PC-9 (cell line): ENCODE results near the gene POTEF. TPM values are rescaled to one million over a fixed set of nuclear protein-coding genes. Genes with fewer than 3 reads are reported as not detected.
"Not testable (repeated sequence)": the region's sequence is repeated elsewhere in the genome, so short reads cannot be mapped to it uniquely, and the experiment has no call there.

Experiments used
- BruUV-seq: library from RNA; stranded (reverse); fragments of 400-500 nt; replicated peaks from 2 replicates; lab custom pipeline; 2021; lab: Mats Ljungman, UMichigan
- CTCF ChIA-PET: fragments of 300-600 bp; sonication (Branson Sonifier 250); formaldehyde crosslinking; loops from one replicate; lab custom pipeline; 2022; ENCODE audit warnings: antibody characterized with exemption; lab: Charles Lee
- POLR2A ChIA-PET: fragments of 300-600 bp; sonication (Branson Sonifier 250); formaldehyde crosslinking; loops from one replicate; lab custom pipeline; 2022; ENCODE audit warnings: antibody characterized with exemption; ENCODE audit not compliant: unreplicated experiment; lab: Charles Lee
- DNase-seq, 2 experiments: peaks; one replicate each; pipeline versions ENCODE4 v3.0.0 to v3.0.0-alpha.2; 2015 to 2022; ENCODE audit warnings: mixed read lengths in 1 of 2
- H2AFZ ChIP-seq: fragments of 200-600 bp; sonication (generic); 2 replicates; pipeline ENCODE4 v1.8.1; 2017; ENCODE audit warnings: antibody characterized with exemption
- H3F3A ChIP-seq: fragments of 200-600 bp; sonication (generic); 2 replicates; pipeline ENCODE4 v1.8.1; 2017; ENCODE audit warnings: antibody characterized with exemption, mild to moderate bottlenecking, low read depth; ENCODE audit not compliant: insufficient read depth
- H3K27ac ChIP-seq: fragments of 200-600 bp; sonication (generic); 2 replicates; pipeline ENCODE4 v1.6.1; 2016; ENCODE audit warnings: mixed run types
- H3K27me3 ChIP-seq: fragments of 200-600 bp; sonication (generic); 2 replicates; pipeline ENCODE4 v1.6.1; 2016; ENCODE audit warnings: low read depth, mixed run types; ENCODE audit not compliant: insufficient read depth
- H3K36me3 ChIP-seq: fragments of 200-600 bp; sonication (generic); 2 replicates; pipeline ENCODE4 v1.6.1; 2016; ENCODE audit warnings: low read depth, mixed run types
- H3K4me1 ChIP-seq: fragments of 200-600 bp; sonication (generic); replicated peaks from 2 replicates; pipeline ENCODE4 v1.6.1; 2016; ENCODE audit warnings: mixed run types; ENCODE audit not compliant: insufficient read depth
- H3K4me2 ChIP-seq: fragments of 200-600 bp; sonication (generic); 2 replicates; pipeline ENCODE4 v1.6.1; 2017; ENCODE audit warnings: mixed run types
- H3K4me3 ChIP-seq: fragments of 200-600 bp; sonication (generic); 2 replicates; pipeline ENCODE4 v1.6.1; 2016; ENCODE audit warnings: mixed run types
- H3K79me2 ChIP-seq: fragments of 200-600 bp; sonication (generic); 2 replicates; pipeline ENCODE4 v1.6.1; 2017; ENCODE audit warnings: low read depth, mixed run types
- H3K9me2 ChIP-seq: fragments of 200-600 bp; sonication (generic); 2 replicates; pipeline ENCODE4 v1.8.1; 2017; ENCODE audit warnings: mild to moderate bottlenecking; ENCODE audit not compliant: insufficient read depth
- H3K9me3 ChIP-seq: fragments of 200-600 bp; sonication (generic); 2 replicates; pipeline ENCODE4 v1.8.1; 2016; ENCODE audit warnings: low read depth; ENCODE audit not compliant: insufficient read depth
- H4K20me1 ChIP-seq: fragments of 200-600 bp; sonication (generic); 2 replicates; pipeline ENCODE4 v1.8.1; 2017; ENCODE audit not compliant: insufficient read depth
- EZH2 ChIP-seq: fragments of 200-600 bp; sonication (generic); IDR thresholded peaks from 2 replicates; pipeline ENCODE4 v1.8.0; 2017; ENCODE audit warnings: antibody characterized with exemption, low read depth
- intact Hi-C: fragments of 100-400 bp; cut with micrococcal nuclease; formaldehyde crosslinking; loops from one replicate; pipeline ENCODE4 v1.10.0; 2022; ENCODE audit not compliant: unreplicated experiment
- total RNA-seq: library from RNA; stranded (reverse); gene quantifications from 2 replicates; pipeline ENCODE4 v1.2.3, GENCODE V29; 2021
- TF ChIP-seq, protein P1 (sequence below): fragments of 200-600 bp; sonication (generic); conservative IDR thresholded peaks from 2 replicates; pipeline ENCODE4 v1.6.1; 2017; ENCODE audit warnings: mixed run types, antibody characterized with exemption, mild to moderate bottlenecking, moderate library complexity

Gene POTEF
- total RNA-seq, 1 experiment from 2014 or later: not detected

GRCh38 chr2:130160131-130160530 lies 31.1 kb upstream of the POTEF start:
- H3K4me3 ChIP-seq: no peak overlapping the region
- no TSS peak for BruUV-seq
- no peaks in the 10 kb centered on the region for H3K9me3 ChIP-seq
- no peaks in the 10 kb centered on the region for H3K79me2 ChIP-seq
- H3K9me2 ChIP-seq: no peaks in the 10 kb centered on the region
- H3K27me3 ChIP-seq: no peaks in the 10 kb centered on the region
- intact Hi-C loops: no loop called here
- no peaks in the 10 kb centered on the region for H3K4me1 ChIP-seq
- no peaks in the 10 kb centered on the region for H3F3A ChIP-seq
- ChIA-PET POLR2A (no interaction called here), CTCF (no interaction called here)
- H3K27ac ChIP-seq: no peak overlapping the region
- no peaks in the 10 kb centered on the region for H4K20me1 ChIP-seq
- H2AFZ ChIP-seq: no peak overlapping the region
- no peaks in the 10 kb centered on the region for H3K36me3 ChIP-seq
- no peak overlapping the region for H3K4me2 ChIP-seq
- TF ChIP-seq EZH2: no peak
- TF ChIP-seq, protein P1, sequence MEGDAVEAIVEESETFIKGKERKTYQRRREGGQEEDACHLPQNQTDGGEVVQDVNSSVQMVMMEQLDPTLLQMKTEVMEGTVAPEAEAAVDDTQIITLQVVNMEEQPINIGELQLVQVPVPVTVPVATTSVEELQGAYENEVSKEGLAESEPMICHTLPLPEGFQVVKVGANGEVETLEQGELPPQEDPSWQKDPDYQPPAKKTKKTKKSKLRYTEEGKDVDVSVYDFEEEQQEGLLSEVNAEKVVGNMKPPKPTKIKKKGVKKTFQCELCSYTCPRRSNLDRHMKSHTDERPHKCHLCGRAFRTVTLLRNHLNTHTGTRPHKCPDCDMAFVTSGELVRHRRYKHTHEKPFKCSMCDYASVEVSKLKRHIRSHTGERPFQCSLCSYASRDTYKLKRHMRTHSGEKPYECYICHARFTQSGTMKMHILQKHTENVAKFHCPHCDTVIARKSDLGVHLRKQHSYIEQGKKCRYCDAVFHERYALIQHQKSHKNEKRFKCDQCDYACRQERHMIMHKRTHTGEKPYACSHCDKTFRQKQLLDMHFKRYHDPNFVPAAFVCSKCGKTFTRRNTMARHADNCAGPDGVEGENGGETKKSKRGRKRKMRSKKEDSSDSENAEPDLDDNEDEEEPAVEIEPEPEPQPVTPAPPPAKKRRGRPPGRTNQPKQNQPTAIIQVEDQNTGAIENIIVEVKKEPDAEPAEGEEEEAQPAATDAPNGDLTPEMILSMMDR: no peak
- no peak for DNase-seq

GRCh38 chr2:130159376-130159775 lies 30.4 kb upstream of the POTEF start:
- POLR2A ChIA-PET, H3F3A ChIP-seq, H4K20me1 ChIP-seq, H3K4me2 ChIP-seq, H3K4me1 ChIP-seq, H3K9me2 ChIP-seq, H3K4me3 ChIP-seq, BruUV-seq, intact Hi-C loops, H2AFZ ChIP-seq, H3K79me2 ChIP-seq, H3K9me3 ChIP-seq, H3K27me3 ChIP-seq, DNase-seq, H3K36me3 ChIP-seq, H3K27ac ChIP-seq, CTCF ChIA-PET: not testable (repeated sequence)

- CTCF ChIA-PET: no interaction called here
- no peak overlapping the region for H3K4me2 ChIP-seq
- H3K9me2 ChIP-seq: no peaks in the 10 kb centered on the region
- H3K27me3 ChIP-seq: no peaks in the 10 kb centered on the region
- POLR2A ChIA-PET: no interaction called here
- TF ChIP-seq, protein P1: no peak
- TF ChIP-seq EZH2: no peak
- no peaks in the 10 kb centered on the region for H4K20me1 ChIP-seq
- no peaks in the 10 kb centered on the region for H3K36me3 ChIP-seq
- H3K27ac ChIP-seq: no peak overlapping the region
- no TSS peak for BruUV-seq
- intact Hi-C loops: no loop called here
- no peak overlapping the region for H2AFZ ChIP-seq
- H3K4me3 ChIP-seq: no peak overlapping the region
- H3F3A ChIP-seq: no peaks in the 10 kb centered on the region
- no peaks in the 10 kb centered on the region for H3K9me3 ChIP-seq
- DNase-seq: no peak
- no peaks in the 10 kb centered on the region for H3K4me1 ChIP-seq
- no peaks in the 10 kb centered on the region for H3K79me2 ChIP-seq
Measured at GRCh38 chr2:130158631-130159030, 29.6 kb upstream of the POTEF start.

DNA sequence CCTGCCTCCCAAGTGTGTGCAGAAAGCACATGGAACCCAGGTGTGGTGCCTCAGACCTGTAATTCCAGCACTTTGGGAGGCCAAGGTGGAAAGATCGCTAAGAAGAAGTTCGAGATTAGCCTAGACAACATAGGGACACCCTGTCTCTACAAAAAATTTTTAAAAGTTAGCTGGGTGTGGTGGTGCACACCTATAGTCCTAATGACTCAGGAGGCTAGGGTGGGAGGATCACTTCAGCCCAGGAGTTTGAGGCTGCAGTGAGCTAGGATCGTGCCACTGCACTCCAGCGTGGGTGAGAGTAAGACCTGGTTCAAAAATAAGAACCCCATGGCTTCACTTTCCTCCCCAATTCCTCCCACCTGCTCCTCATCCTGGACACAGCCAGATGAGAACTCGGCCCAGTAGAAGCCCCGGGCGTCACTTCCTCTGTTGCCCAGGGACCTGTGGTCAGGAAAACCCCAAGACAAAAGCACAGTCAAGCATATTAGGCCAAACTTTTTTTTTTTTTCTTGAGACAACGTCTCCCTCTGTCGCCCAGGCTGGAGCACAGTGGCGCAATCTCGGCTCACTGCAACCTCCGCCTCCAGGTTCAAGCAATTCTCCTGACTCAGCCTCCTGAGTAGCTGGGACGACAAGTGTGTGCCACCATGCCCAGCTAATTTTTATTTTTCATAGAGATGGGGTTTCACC lies 28.9 kb upstream of the POTEF start:
- H3F3A ChIP-seq, H3K36me3 ChIP-seq, H3K79me2 ChIP-seq, intact Hi-C loops, H4K20me1 ChIP-seq, POLR2A ChIA-PET, H3K27ac ChIP-seq, H3K4me3 ChIP-seq, CTCF ChIA-PET, H3K4me2 ChIP-seq, DNase-seq, H2AFZ ChIP-seq, BruUV-seq, H3K9me3 ChIP-seq, H3K4me1 ChIP-seq, H3K9me2 ChIP-seq, H3K27me3 ChIP-seq: not testable (repeated sequence)

GRCh38 chr2:130157354-130157753 lies 28.3 kb upstream of the POTEF start:
- H3K4me2 ChIP-seq, DNase-seq, H3K27ac ChIP-seq, BruUV-seq, H2AFZ ChIP-seq, H3K4me1 ChIP-seq, H3K36me3 ChIP-seq, H4K20me1 ChIP-seq, H3F3A ChIP-seq, H3K79me2 ChIP-seq, CTCF ChIA-PET, H3K27me3 ChIP-seq, POLR2A ChIA-PET, H3K9me3 ChIP-seq, intact Hi-C loops, H3K4me3 ChIP-seq, H3K9me2 ChIP-seq: not testable (repeated sequence)
